ENCODE measurements around the gene SLC22A17. TPM values are rescaled to one million over a fixed set of nuclear protein-coding genes. Genes with fewer than 3 reads are reported as not detected.
"Not testable (repeated sequence)": the region's sequence is repeated elsewhere in the genome, so short reads cannot be mapped to it uniquely, and the experiment has no call there.

SLC22A17 gene
- polyA plus RNA-seq, 1 experiment = 14.0 TPM

DNA sequence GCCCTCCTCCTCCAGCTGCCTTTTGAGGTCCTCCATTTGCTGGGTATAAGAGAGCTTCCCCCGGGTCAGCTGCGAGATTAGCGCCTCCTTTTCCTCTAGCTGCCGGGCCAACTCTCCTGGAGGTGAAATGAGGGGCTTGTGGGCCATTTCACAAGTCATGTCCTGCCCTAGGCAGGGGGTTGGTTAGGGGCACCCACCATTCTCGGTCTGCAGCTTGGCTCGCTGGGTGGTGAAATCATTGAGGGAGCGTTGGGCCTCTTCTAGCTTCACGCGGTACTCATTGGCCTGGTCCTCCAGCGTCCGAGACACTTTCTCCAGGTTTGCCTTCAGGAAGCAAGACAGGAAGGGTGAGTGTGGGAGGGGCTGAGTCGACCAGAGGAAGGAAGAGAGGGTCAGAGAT is 36.7 kb upstream of the SLC22A17 start:
- TF ChIP-seq, protein P1, sequence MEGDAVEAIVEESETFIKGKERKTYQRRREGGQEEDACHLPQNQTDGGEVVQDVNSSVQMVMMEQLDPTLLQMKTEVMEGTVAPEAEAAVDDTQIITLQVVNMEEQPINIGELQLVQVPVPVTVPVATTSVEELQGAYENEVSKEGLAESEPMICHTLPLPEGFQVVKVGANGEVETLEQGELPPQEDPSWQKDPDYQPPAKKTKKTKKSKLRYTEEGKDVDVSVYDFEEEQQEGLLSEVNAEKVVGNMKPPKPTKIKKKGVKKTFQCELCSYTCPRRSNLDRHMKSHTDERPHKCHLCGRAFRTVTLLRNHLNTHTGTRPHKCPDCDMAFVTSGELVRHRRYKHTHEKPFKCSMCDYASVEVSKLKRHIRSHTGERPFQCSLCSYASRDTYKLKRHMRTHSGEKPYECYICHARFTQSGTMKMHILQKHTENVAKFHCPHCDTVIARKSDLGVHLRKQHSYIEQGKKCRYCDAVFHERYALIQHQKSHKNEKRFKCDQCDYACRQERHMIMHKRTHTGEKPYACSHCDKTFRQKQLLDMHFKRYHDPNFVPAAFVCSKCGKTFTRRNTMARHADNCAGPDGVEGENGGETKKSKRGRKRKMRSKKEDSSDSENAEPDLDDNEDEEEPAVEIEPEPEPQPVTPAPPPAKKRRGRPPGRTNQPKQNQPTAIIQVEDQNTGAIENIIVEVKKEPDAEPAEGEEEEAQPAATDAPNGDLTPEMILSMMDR (IDR thresholded peaks at IDR 0.05; ENCODE audit: insufficient read depth, low read depth, low read length) = no peak
- POLR2A ChIA-PET = no interaction called here
- no peak for DNase-seq (ENCODE audit: low read depth)
- Histone ChIP-seq H3K36me3 (ENCODE audit: control insufficient read depth, insufficient read depth, low read length) (no peaks in the 10 kb centered on the region), H3K27me3 (ENCODE audit: control insufficient read depth, insufficient read depth, low read length) (peaks cover 2% of the 10 kb centered on the region; the same call in 1 of the 2 replicates), H3K4me3 (ENCODE audit: low read depth, low read length) (no peak overlapping the region)
- CTCF ChIA-PET = interaction anchor here (1.8 to 2.1 kb wide), 2 partner anchors 10 to 62 kb away, joined by 7 to 10 read pairs; no protein-coding TSS in a partner anchor

DNA sequence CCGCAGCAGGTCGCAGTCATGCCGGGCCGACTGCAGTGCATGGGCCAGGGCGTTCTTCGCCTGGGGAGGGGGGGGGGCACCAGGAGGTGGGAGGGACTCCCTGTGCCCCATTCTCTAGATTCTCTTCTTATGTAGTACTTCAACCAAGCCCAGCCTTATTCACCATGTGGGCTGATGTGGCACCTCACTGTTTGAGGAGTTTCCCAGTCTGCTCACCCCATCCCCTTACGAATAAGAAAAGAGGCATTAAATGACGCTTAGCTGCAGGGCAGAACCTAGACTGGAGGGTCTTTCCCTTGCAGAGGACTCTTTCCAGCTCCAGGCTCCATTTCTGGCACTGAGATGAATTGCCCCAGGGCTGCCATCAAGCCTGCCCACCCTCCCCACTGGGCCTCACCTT is 36.3 kb upstream of the SLC22A17 start:
- H3K27me3 ChIP-seq (ENCODE audit: control insufficient read depth, insufficient read depth, low read length) = peaks cover 2% of the 10 kb centered on the region; the same call in 1 of the 2 replicates
- ChIA-PET CTCF (interaction anchor here (1.8 to 2.1 kb wide), 2 partner anchors 9 to 62 kb away, joined by 7 to 10 read pairs; no protein-coding TSS in a partner anchor), POLR2A (no interaction called here)
- H3K36me3 ChIP-seq (ENCODE audit: control insufficient read depth, insufficient read depth, low read length) = no peaks in the 10 kb centered on the region
- H3K4me3 ChIP-seq (ENCODE audit: low read depth, low read length) = no peak overlapping the region
- no peak for DNase-seq (ENCODE audit: low read depth)
- TF ChIP-seq, protein P1 (IDR thresholded peaks at IDR 0.05; ENCODE audit: insufficient read depth, low read depth, low read length) = no peak

DNA sequence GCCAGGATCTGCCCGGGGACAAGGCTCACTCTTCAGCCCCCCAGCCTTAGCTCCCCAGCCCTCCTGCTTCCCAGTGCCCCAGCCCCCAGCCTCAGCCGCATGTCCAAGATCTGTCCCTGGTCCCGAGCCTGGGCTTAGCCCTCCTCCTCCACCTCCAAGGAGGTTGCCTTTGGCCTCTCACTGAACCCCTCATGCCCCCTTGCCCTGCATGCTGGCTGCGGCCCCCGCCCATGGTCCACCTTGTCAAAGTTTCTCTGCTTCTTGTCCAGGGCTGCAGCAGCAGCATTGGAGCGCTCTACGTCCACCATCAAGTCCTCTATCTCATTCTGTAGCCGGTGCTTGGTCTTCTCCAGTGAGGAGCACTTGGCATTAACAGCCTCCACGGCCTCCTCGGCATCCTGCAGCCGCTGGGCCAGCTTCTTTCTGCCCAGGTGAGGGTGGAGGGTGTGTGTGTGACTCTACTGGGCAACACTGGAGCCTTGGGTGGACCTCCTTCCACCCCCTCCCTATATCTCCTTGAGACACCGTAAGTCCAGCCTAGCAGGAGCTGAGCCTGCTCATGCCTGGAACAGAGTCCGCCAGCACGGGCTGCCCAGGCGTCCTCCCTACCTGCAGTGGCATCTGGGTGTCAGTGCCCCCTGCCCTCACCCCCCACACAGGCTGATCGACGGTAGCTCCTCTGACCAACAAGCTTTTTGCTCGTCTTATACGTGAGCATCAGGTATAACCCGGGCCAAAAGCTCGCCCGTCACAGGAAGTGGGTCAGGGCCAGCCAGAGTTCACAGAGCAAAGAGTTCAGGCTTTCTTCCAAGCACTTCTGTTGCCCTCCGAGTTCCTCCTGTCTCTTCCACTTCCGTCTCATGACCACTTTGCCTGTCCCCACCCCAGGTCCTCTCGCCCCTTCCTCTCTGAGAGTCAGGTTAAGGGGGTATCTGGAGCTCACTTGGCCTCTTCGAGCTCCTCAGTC is 35.5 kb upstream of the SLC22A17 start:
- Histone ChIP-seq H3K36me3 (ENCODE audit: control insufficient read depth, insufficient read depth, low read length) (no peaks in the 10 kb centered on the region), H3K27me3 (ENCODE audit: control insufficient read depth, insufficient read depth, low read length) (peaks cover 2% of the 10 kb centered on the region; the same call in 1 of the 2 replicates), H3K4me3 (ENCODE audit: low read depth, low read length) (no peak overlapping the region)
- POLR2A ChIA-PET = interaction anchor here (0.6 kb wide), 1 partner anchor 787 kb away, joined by 12 read pairs; no protein-coding TSS in a partner anchor
- CTCF ChIA-PET = interaction anchor here (1.8 to 2.1 kb wide), 2 partner anchors 8 to 61 kb away, joined by 7 to 10 read pairs; no protein-coding TSS in a partner anchor
- DNase-seq (ENCODE audit: low read depth) = no peak
- TF ChIP-seq, protein P1 (IDR thresholded peaks at IDR 0.05; ENCODE audit: insufficient read depth, low read depth, low read length) = no peak

DNA sequence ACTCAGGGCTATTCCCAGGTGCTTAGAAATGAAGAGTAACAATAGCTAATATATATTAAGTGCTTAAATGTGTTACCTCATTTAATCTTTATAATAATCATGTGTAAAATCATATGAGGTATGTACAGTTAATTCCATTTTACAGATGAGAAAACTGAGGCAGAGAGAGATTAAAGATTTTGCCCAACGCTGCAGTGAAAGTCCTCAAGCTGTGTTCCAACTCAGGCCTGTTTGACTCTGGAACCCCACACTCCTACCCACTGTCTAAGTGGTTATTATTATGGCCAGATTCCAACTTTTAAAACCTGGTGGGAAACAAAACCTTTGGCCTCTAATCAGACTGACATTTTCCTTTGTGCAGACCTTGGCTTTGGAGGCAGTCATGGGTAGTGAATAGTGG is 34.3 kb upstream of the SLC22A17 start:
- CTCF ChIA-PET = interaction anchor here (1.5 kb wide), 1 partner anchor 9 kb away, joined by 3 read pairs; no protein-coding TSS in a partner anchor
- POLR2A ChIA-PET = no interaction called here
- Histone ChIP-seq H3K27me3 (ENCODE audit: control insufficient read depth, insufficient read depth, low read length) (no peaks in the 10 kb centered on the region; the same call in 1 of the 2 replicates), H3K4me3 (ENCODE audit: low read depth, low read length) (no peak overlapping the region), H3K36me3 (ENCODE audit: control insufficient read depth, insufficient read depth, low read length) (no peaks in the 10 kb centered on the region)
- TF ChIP-seq, protein P1 (IDR thresholded peaks at IDR 0.05; ENCODE audit: insufficient read depth, low read depth, low read length) = no peak
- DNase-seq (ENCODE audit: low read depth) = no peak

DNA sequence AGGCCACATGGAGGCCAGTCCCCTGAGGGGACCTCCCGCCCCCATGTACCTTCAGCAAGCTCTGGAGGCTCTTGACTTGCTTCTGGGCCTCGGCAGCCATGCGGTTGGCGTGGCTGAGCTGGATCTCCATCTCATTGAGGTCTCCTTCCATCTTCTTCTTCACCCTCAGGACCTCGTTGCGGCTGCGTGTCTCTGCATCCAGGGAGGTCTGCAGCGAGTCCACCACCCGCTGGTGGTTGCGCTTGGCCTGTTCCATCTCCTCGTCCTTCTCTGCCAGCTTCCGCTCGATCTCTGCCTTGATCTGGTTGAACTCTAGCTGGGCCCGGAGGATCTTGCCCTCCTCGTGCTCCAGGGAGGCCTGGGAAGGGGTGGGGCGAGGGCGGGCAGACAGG is 33.6 kb upstream of the SLC22A17 start:
- H3K27me3 ChIP-seq (ENCODE audit: control insufficient read depth, insufficient read depth, low read length); H3K36me3 ChIP-seq (ENCODE audit: control insufficient read depth, insufficient read depth, low read length); H3K4me3 ChIP-seq (ENCODE audit: low read depth, low read length); DNase-seq (ENCODE audit: low read depth); POLR2A ChIA-PET: not testable (repeated sequence)
- CTCF ChIA-PET = interaction anchor here (1.5 kb wide), 1 partner anchor 8 kb away, joined by 3 read pairs; no protein-coding TSS in a partner anchor

All from BJ (cell line).